A204.1 (cell line): Measurements from ENCODE around the gene PLD2.

Source experiments
- FAIRE-seq: peaks from 2 replicates; lab custom pipeline; 2012; peaks lifted over from hg19 to GRCh38; lab: Jason Lieb, UNC

The PLD2 gene

GRCh38 chr17:4806777-4807604 lies at the start of gene PLD2:
Gene PLD2, plus strand, starts transcription at chr17:4807152. Its CDS starts 621 bp downstream, at chr17:4807773.
- FAIRE-seq: no peak

- no peak for FAIRE-seq
These were observed 47.1 kb upstream of the PLD2 start for GRCh38 chr17:4759776-4760236.

DNA sequence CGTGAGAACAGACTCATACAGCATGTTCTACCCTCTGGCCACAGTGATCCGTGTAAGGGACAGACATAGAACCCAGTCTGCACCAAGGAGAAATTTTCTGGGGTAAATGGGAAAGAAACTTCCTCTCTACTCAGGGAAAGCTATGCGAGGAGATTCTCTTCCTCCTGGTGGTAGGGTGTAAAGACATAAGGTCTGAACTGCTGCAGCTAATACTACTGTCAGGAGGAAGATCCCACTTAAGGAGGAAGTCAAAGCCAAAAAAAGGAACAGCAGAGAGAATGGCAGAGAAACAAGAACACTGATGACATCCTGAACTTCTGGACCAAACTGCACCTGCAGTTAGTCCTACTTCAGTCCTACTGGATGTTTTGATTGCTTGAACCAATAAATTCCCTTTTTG lies 42.4 kb upstream of the PLD2 start:
- no peak for FAIRE-seq

GRCh38 chr17:4766201-4766600 lies 40.8 kb upstream of the PLD2 start:
- no peak for FAIRE-seq

GRCh38 chr17:4766723-4767122 lies 40.2 kb upstream of the PLD2 start:
- FAIRE-seq: no peak

- FAIRE-seq: no peak
These were observed 38.7 kb upstream of the PLD2 start for GRCh38 chr17:4768298-4768697.

- FAIRE-seq: no peak
These were observed 37.3 kb upstream of the PLD2 start for GRCh38 chr17:4769628-4770027.

- FAIRE-seq: no peak
These were observed 35.3 kb upstream of the PLD2 start, which contains the start of gene TM4SF5 for GRCh38 chr17:4771519-4772234. Gene TM4SF5, plus strand, starts transcription at chr17:4771886. Its CDS starts 37 bp downstream, at chr17:4771923.

- FAIRE-seq: no peak
These were observed 34.7 kb upstream of the PLD2 start for GRCh38 chr17:4772235-4772613.

- FAIRE-seq: no peak
These were observed 28.8 kb upstream of the PLD2 start for GRCh38 chr17:4777969-4778760.

GRCh38 chr17:4780325-4780955 lies 26.5 kb upstream of the PLD2 start:
- FAIRE-seq: no peak

GRCh38 chr17:4782652-4783051 lies 24.3 kb upstream of the PLD2 start:
- no peak for FAIRE-seq

GRCh38 chr17:4785311-4786105 lies 21.4 kb upstream of the PLD2 start:
- no peak for FAIRE-seq

DNA sequence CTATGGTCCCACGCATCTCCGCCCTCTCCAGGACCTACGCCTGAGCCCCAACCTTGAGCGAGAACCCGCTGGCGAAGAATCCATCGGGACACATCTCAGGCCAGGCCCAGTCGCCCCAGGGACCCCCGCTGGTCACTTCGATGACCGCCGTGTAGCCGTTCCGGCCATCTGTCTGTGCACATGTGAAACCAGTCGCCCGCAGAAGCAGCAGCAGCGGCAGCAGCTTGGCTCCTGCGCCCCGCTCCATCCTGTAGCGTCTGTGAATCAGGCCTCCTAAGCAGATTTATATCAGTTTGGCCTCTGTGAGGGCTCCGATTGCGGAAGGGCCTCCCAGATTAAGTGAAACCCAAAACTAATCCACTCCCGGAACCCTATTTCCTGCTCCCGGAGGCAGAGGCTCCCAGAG lies 20.8 kb upstream of the PLD2 start, which contains the start of gene VMO1:
Gene VMO1 (minus strand): TSS at position 259 of the 406 bp plus-strand sequence. CDS start 12 bp downstream, at position 247.
- no peak for FAIRE-seq

DNA sequence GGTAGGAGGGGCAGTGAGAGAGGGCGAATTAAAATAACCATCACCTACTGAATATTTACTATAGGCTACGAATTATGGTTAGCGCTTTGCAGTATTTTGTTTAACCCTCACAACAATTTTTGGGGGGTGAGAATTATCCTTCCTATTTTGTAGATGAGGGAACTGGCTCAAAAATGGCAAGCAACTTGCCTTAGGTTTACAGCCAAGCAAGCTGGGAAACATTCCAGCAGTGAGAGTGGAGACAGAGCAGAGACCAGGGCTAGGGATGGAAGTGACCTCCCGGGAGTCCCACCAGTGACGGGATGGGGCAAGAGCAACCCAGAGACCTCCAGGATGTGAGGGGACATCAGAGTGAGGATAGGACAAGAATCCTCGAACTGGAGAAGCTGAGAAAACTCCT lies 20.4 kb upstream of the PLD2 start:
- no peak for FAIRE-seq

GRCh38 chr17:4788159-4788806 lies 18.7 kb upstream of the PLD2 start:
- no peak for FAIRE-seq

DNA sequence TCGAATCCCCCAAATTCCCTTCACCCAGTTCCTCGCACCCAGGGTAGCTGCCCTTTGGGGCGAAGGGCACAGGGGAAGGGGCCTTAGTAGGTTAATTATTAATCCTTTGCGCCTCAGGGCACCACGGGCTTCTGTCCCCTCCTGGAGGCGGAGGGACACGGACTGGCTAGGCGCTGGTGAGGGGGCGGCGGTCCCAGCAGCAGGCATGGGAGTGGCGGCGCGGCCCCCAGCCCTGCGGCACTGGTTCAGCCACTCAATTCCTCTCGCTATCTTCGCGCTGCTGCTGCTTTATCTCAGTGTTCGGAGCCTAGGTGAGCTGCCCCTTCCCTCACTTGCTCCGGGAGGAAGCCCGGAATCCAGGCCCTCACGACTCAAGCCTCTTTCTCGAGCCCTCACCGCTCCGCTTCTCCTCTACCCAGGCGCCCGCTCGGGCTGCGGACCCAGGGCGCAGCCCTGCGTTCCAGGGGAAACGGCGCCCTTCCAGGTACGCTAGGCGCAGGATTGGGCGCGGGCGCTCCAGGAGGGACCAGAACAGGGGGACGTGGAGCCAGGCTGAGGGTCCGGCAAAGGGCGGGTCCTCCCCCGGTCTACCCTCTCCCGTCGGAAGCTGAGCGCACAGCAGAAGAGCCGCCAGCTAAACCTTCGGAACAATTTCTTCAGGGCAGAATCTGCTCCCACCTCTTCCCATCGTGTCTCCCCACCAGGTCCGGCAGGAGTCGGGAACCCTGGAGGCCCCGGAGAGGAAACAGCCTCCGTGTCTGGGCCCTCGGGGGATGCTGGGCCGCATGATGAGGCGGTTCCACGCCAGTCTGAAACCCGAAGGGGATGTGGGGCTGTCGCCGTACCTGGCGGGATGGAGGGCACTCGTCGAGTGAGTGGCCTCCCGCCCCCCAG lies 17.9 kb upstream of the PLD2 start, which contains the start of gene GLTPD2:
Gene GLTPD2 (plus strand): TSS at position 158 of the 894 bp plus-strand sequence. CDS start 48 bp downstream, at position 206.
- no peak for FAIRE-seq

- no peak for FAIRE-seq
These were observed 17.3 kb upstream of the PLD2 start for GRCh38 chr17:4789701-4789950.

- no peak for FAIRE-seq
These were observed 16.8 kb upstream of the PLD2 start for GRCh38 chr17:4789951-4790704.
